GM21390 (cell line): Measurements from ENCODE around the gene KCNMB3.

ENCODE experiments used
- ATAC-seq: cut with Tn5 transposase; IDR thresholded peaks from one replicate; pipeline ENCODE4 v1.9.1; 2021; ENCODE audit not compliant: unreplicated experiment

Gene KCNMB3

GRCh38 chr3:179200790-179201189 lies 50.1 kb downstream of the KCNMB3 start:
- no peak for ATAC-seq

- no peak for ATAC-seq
Observed at GRCh38 chr3:179196700-179197099, 54.2 kb downstream of the KCNMB3 start.

- peak; percentile 90 for ATAC-seq
Observed at GRCh38 chr3:179196098-179196497, 54.8 kb downstream of the KCNMB3 start.

GRCh38 chr3:179194931-179195330 lies 56.0 kb downstream of the KCNMB3 start:
- no peak for ATAC-seq
